ENCODE measurements around the gene WNT7B.

The WNT7B gene

DNA sequence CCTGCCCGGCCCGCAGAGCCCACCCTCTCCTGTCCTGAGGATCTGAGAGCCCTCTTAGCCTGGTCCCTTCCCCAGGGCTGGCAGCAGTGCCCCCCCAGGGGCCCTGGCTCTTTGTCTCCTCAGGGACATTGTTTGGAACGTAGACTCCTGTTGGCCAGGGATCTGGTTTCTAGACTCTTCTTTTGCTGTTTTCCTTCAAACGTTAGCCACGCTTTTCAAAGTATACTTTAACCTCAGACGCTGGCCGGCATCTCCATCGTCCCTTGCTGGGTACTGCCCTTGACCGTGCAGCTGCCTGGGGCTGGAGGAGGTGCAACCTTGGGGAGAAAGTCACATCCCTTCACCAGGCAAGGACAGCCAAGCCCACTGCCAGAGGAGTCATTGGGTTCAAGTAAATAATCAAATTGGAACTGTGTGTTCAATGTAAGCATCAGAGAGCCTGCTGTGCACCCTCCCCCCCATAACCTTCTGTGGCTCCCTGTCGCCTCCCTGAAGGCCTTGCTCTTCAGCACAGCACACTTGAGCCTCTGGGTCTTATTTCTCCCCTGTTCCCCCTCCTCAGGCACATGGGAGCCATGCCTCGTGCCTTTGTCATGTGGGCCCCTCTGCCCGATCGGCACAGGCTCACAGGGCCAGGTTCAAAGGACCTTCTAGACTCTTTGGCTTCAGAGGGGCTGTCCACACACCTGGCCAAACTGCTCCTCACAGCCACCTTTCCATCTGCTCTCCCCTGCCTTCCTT is 21.8 kb upstream of the WNT7B start:
- TF ChIP-seq, protein P1, sequence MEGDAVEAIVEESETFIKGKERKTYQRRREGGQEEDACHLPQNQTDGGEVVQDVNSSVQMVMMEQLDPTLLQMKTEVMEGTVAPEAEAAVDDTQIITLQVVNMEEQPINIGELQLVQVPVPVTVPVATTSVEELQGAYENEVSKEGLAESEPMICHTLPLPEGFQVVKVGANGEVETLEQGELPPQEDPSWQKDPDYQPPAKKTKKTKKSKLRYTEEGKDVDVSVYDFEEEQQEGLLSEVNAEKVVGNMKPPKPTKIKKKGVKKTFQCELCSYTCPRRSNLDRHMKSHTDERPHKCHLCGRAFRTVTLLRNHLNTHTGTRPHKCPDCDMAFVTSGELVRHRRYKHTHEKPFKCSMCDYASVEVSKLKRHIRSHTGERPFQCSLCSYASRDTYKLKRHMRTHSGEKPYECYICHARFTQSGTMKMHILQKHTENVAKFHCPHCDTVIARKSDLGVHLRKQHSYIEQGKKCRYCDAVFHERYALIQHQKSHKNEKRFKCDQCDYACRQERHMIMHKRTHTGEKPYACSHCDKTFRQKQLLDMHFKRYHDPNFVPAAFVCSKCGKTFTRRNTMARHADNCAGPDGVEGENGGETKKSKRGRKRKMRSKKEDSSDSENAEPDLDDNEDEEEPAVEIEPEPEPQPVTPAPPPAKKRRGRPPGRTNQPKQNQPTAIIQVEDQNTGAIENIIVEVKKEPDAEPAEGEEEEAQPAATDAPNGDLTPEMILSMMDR (IDR thresholded peaks at IDR 0.05; ENCODE audit: low read depth, low read length, missing control alignments): no peak
- no peak for DNase-seq (ENCODE audit: extremely low read depth, low read depth)
- no peak overlapping the region for H3K4me3 ChIP-seq (replicated peaks; ENCODE audit: low read depth, low read length)

- H3K4me3 ChIP-seq (replicated peaks; ENCODE audit: low read depth, low read length): no peak overlapping the region
- TF ChIP-seq, protein P1 (IDR thresholded peaks at IDR 0.05; ENCODE audit: low read depth, low read length, missing control alignments): no peak
- DNase-seq (ENCODE audit: extremely low read depth, low read depth): no peak
Measured at GRCh38 chr22:45997777-45998637, 21.0 kb upstream of the WNT7B start.

GRCh38 chr22:45997077-45997776 is 20.3 kb upstream of the WNT7B start:
- DNase-seq (ENCODE audit: extremely low read depth, low read depth): peak; percentile 83
- TF ChIP-seq, protein P1 (IDR thresholded peaks at IDR 0.05; ENCODE audit: low read depth, low read length, missing control alignments): no peak
- H3K4me3 ChIP-seq (replicated peaks; ENCODE audit: low read depth, low read length): no peak overlapping the region

DNA sequence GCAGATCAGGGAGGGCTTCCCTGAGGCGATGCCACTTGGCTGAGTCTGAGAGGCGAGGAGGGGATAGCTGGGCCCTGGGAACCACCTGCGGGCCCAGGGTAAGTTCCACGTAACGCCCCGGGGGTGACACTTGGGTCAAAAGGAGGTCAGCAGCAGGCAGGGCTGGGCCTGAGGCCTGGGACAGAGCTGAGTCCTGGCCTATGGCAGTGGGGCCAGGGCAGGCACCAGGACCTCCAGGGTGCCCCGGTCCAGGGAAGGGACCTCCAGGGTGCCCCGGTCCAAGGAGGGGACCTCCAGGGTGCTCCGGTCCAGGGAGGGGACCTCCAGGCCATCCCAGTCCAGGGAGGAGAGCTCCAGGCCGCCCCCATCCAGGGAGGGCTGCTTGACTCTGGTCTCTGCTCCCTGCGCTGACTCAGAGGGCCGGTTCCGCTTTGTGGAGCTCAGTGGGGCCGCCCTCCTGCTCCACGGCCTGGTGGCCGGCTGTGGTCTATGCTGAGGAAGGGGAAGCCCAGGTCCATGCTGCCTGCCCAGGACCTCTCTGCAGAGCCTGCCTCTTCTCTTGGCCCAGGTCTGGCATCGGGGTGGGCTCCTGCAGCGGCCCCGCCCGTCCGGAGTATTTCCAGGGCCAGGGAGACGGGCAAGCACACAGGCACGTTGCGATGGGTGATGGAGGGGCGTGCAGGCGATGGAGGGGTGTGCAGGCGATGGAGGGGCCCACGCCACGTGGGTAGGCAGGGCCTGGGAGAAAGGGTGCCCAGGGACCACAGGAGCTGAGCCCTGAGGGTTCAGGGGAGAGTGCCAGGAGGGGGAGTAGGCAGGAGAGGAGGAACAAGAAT is 19.5 kb upstream of the WNT7B start:
- TF ChIP-seq, protein P1 (IDR thresholded peaks at IDR 0.05; ENCODE audit: low read depth, low read length, missing control alignments): no peak
- no peak for DNase-seq (ENCODE audit: extremely low read depth, low read depth)
- H3K4me3 ChIP-seq (replicated peaks; ENCODE audit: low read depth, low read length): no peak overlapping the region

GRCh38 chr22:45995405-45996101 is 18.6 kb upstream of the WNT7B start:
- TF ChIP-seq, protein P1 (IDR thresholded peaks at IDR 0.05; ENCODE audit: low read depth, low read length, missing control alignments): no peak
- no peak overlapping the region for H3K4me3 ChIP-seq (replicated peaks; ENCODE audit: low read depth, low read length)
- DNase-seq (ENCODE audit: extremely low read depth, low read depth): no peak

All from HFF-Myc (cell line).